Measurements from ENCODE around the gene RABGAP1L. TPM values are rescaled to one million over a fixed set of nuclear protein-coding genes. Genes with fewer than 3 reads are reported as not detected.

RABGAP1L gene
- total RNA-seq, 4 donors from 2014 or later = 39.3 to 101 (median 63.7) TPM

GRCh38 chr1:174963529-174964125 is 804.3 kb downstream of the RABGAP1L start:
- WGBS = 37% methylated on average over 2 of the region's 2 CpGs

GRCh38 chr1:174964261-174964971 is 805.1 kb downstream of the RABGAP1L start:
- peaks cover 30 to 62% (median 43%) of the 10 kb centered on the region in 4 donors for H3K4me1 ChIP-seq
- WGBS = 27% methylated on average over 6 of the region's 6 CpGs
- H3K4me3 ChIP-seq = peak overlapping the region in 2 of 4 donors; percentile 4 to 31
- peak overlapping the region; percentile 66 to 77 (median 74) for H3K27ac ChIP-seq (replicated peaks in 1 of 4)
- no peak for DNase-seq (ENCODE audit: extremely low spot score)
- no peaks in the 10 kb centered on the region for H3K27me3 ChIP-seq
- H3K9me3 ChIP-seq = no peaks in the 10 kb centered on the region
- TF ChIP-seq CTCF (IDR thresholded peaks at IDR 0.05) (no peak), POLR2AphosphoS5 (IDR thresholded peaks at IDR 0.05) (peak in 1 of 2 donors; percentile 5)
- peaks cover 0 to 2% (median 0%) of the 10 kb centered on the region in 4 donors for H3K36me3 ChIP-seq
- intact Hi-C loops (cut with DNase I) = no loop called here

More at GRCh38 chr1:174963529-174964125, 804.3 kb downstream of the RABGAP1L start:
- Histone ChIP-seq H3K4me1 (peaks cover 30 to 56% (median 43%) of the 10 kb centered on the region in 4 donors), H3K4me3 (no peak overlapping the region), H3K27ac (replicated peaks in 1 of 4) (peak overlapping the region; percentile 66 to 77 (median 74)), H3K36me3 (no peaks in the 10 kb centered on the region), H3K27me3 (no peaks in the 10 kb centered on the region), H3K9me3 (no peaks in the 10 kb centered on the region)
- TF ChIP-seq POLR2AphosphoS5 (IDR thresholded peaks at IDR 0.05) (no peak), CTCF (IDR thresholded peaks at IDR 0.05) (no peak), POLR2A (IDR thresholded peaks at IDR 0.05; ENCODE audit: low read depth) (no peak), EP300 (IDR thresholded peaks at IDR 0.05) (no peak)
- intact Hi-C loops (cut with DNase I) = no loop called here
- DNase-seq (ENCODE audit: extremely low spot score) = no peak

GRCh38 chr1:174964972-174965361 is 805.6 kb downstream of the RABGAP1L start:
- intact Hi-C loops (cut with DNase I) = no loop called here
- H3K4me1 ChIP-seq = peaks cover 30 to 62% (median 43%) of the 10 kb centered on the region in 4 donors
- peak overlapping the region; percentile 66 to 77 (median 74) for H3K27ac ChIP-seq (replicated peaks in 1 of 4)
- H3K27me3 ChIP-seq = no peaks in the 10 kb centered on the region
- TF ChIP-seq EP300 (IDR thresholded peaks at IDR 0.05) = no peak
- no peak for TF ChIP-seq POLR2A (IDR thresholded peaks at IDR 0.05; ENCODE audit: low read depth)
- TF ChIP-seq CTCF (IDR thresholded peaks at IDR 0.05) = no peak
- no peak for TF ChIP-seq POLR2AphosphoS5 (IDR thresholded peaks at IDR 0.05)
- H3K9me3 ChIP-seq = no peaks in the 10 kb centered on the region
- no peak for DNase-seq (ENCODE audit: extremely low spot score)
- peaks cover 0 to 8% (median 0%) of the 10 kb centered on the region in 4 donors for H3K36me3 ChIP-seq
- WGBS = 19% methylated on average over 1 of the region's 1 CpG
- peak overlapping the region in 1 of 4 donors; percentile 31 for H3K4me3 ChIP-seq

GRCh38 chr1:174965362-174966007 is 806.2 kb downstream of the RABGAP1L start:
- Histone ChIP-seq H3K36me3 (peaks cover 0 to 9% (median 0%) of the 10 kb centered on the region in 4 donors), H3K27me3 (no peaks in the 10 kb centered on the region), H3K4me3 (peak overlapping the region in 3 of 4 donors; percentile 6 to 31 (median 13)), H3K4me1 (peaks cover 30 to 62% (median 43%) of the 10 kb centered on the region in 4 donors), H3K9me3 (no peaks in the 10 kb centered on the region), H3K27ac (replicated peaks in 1 of 4) (peak overlapping the region; percentile 66 to 77 (median 74))
- TF ChIP-seq POLR2A (IDR thresholded peaks at IDR 0.05; ENCODE audit: low read depth) (no peak), POLR2AphosphoS5 (IDR thresholded peaks at IDR 0.05) (no peak), CTCF (IDR thresholded peaks at IDR 0.05) (no peak), EP300 (IDR thresholded peaks at IDR 0.05) (no peak)
- intact Hi-C loops (cut with DNase I) = no loop called here
- no peak for DNase-seq (ENCODE audit: extremely low spot score)
- WGBS = 32% methylated on average over 3 of the region's 3 CpGs
